ENCODE data around the gene RHOF. TPM values are rescaled to one million over a fixed set of nuclear protein-coding genes. Genes with fewer than 3 reads are reported as not detected.

Gene RHOF
- total and polyA plus RNA-seq, 7 donors = 7.6 to 132 (median 15.0) TPM

- Histone ChIP-seq H3K27me3 (no peaks in the 10 kb centered on the region), H3K4me3 (no peak overlapping the region), H3K27ac (peak overlapping the region in 3 of 4 donors; percentile 3 to 38 (median 14)), H3K9me3 (no peaks in the 10 kb centered on the region), H3K4me1 (peaks cover 0 to 25% (median 24%) of the 10 kb centered on the region in 4 donors), H3K36me3 (no peaks in the 10 kb centered on the region)
- WGBS, 2 donors = 50 to 82% methylated on average over 28 of the region's 28 CpGs
- peak; percentile 77 for DNase-seq
- TF ChIP-seq POLR2A (IDR thresholded peaks at IDR 0.05) = no peak
- no peak for TF ChIP-seq CTCF (IDR thresholded peaks at IDR 0.05)
- no peak for TF ChIP-seq POLR2AphosphoS5 (IDR thresholded peaks at IDR 0.05)
- TF ChIP-seq EP300 (IDR thresholded peaks at IDR 0.05) = no peak
- intact Hi-C loops (cut with DNase I) = no loop called here
Observed at GRCh38 chr12:121789800-121790728, 3.4 kb downstream of the RHOF start.

DNA sequence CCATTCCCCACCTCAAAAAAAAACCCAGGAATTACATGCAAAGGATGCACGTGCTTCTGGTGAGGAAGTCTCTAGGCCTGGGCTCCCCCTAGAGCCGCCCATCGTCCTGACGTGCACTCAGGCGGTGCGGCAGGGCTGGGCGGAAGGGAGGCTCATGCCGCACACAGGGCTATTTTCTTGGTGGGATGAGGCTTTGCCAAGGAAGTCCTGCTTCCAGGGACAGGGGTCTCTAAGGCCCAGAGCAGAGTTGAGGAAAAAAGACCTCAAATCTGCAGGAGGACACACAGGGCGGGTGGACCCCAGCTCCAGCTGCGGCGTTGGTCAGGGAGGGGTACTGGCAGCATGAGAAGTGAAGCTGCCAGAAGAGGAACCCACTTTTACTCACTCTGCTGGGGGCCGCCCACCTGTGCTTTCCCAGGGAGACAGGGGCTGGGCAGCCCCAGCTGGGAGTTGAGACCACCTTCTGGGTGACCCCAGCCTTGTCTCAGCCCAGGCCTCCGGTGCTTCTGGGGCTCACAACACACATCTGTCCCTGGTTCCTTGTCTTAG lies 4.2 kb downstream of the RHOF start:
- no peaks in the 10 kb centered on the region for H3K27me3 ChIP-seq
- 44 to 76% methylated on average over 13 of the region's 13 CpGs for WGBS, 2 donors
- intact Hi-C loops (cut with DNase I) = no loop called here
- no peak for DNase-seq
- no peaks in the 10 kb centered on the region for H3K9me3 ChIP-seq
- H3K27ac ChIP-seq = peak overlapping the region in 3 of 4 donors; percentile 3 to 38 (median 14)
- TF ChIP-seq POLR2AphosphoS5 (IDR thresholded peaks at IDR 0.05) = no peak
- peaks cover 0 to 18% (median 16%) of the 10 kb centered on the region in 4 donors for H3K4me1 ChIP-seq
- H3K36me3 ChIP-seq = no peaks in the 10 kb centered on the region
- H3K4me3 ChIP-seq = no peak overlapping the region

GRCh38 chr12:121788176-121788818 lies 5.2 kb downstream of the RHOF start:
- Histone ChIP-seq H3K9me3 (no peaks in the 10 kb centered on the region), H3K4me1 (peaks cover 0 to 8% (median 7%) of the 10 kb centered on the region in 4 donors), H3K27ac (peak overlapping the region in 1 of 4 donors; percentile 6), H3K4me3 (no peak overlapping the region), H3K36me3 (no peaks in the 10 kb centered on the region), H3K27me3 (no peaks in the 10 kb centered on the region)
- WGBS, 2 donors = 73 to 83% methylated on average over 7 of the region's 7 CpGs
- DNase-seq = no peak
- intact Hi-C loops (cut with DNase I) = no loop called here
- TF ChIP-seq CTCF (IDR thresholded peaks at IDR 0.05) = no peak
- TF ChIP-seq POLR2A (IDR thresholded peaks at IDR 0.05) = no peak
- no peak for TF ChIP-seq POLR2AphosphoS5 (IDR thresholded peaks at IDR 0.05)
- no peak for TF ChIP-seq EP300 (IDR thresholded peaks at IDR 0.05)

DNA sequence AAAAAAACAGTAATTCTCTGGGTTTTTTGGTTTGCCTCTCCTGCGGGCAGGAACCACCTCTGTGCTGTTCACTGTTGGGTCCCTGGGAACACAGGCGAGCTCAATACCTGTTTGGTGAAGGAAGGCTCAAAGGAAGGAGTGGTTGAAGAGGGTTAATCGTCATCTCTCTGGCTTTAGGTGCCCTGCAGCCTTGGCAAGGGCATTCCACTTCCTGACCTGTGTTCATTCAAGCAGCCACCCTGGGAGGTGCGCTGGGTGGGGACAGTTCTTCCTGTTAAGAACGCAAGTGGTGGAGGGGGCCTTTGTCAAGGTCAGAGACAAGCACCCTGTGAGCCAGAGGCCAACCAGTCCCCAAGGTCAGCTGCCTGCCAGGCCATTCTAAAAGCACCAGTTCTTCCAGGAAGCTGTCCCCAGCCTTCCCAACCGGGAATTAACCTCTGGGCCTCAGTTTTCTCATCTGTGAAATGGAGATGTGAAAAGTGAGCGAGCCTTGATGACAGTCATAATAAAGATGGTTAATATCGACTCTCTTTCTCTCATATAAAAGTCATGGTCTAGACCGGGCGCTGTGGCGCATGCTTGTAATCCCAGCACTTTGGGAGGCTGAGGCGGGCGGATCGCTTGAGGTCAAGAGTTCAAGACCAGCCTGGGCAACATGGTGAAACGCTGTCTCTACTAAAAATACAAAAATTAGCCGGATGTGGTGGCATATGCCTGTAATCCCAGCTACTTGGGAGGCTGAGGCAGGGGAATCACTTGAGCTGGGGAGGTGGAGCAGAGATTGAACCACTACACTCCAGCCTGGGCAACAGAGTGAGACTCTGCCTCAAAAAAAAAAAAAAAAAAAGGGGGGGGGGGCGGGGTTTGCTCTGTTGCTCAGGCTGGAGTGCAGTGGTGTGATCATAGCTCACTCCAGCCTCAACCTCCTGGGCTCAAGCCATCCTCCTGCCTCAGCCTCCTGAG lies 6.1 kb downstream of the RHOF start:
- peak overlapping the region in 1 of 4 donors; percentile 36 for H3K27ac ChIP-seq
- H3K36me3 ChIP-seq = no peaks in the 10 kb centered on the region
- no peak overlapping the region for H3K4me3 ChIP-seq
- H3K27me3 ChIP-seq = no peaks in the 10 kb centered on the region
- intact Hi-C loops (cut with DNase I) = no loop called here
- TF ChIP-seq POLR2A (IDR thresholded peaks at IDR 0.05) (no peak), CTCF (IDR thresholded peaks at IDR 0.05) (no peak), EP300 (IDR thresholded peaks at IDR 0.05) (no peak), POLR2AphosphoS5 (IDR thresholded peaks at IDR 0.05) (no peak)
- no peak for DNase-seq
- H3K9me3 ChIP-seq = no peaks in the 10 kb centered on the region
- 68 to 75% methylated on average over 16 to 17 of the region's 17 CpGs for WGBS, 2 donors
- peaks cover 0 to 3% (median 2%) of the 10 kb centered on the region in 4 donors for H3K4me1 ChIP-seq

Data from sigmoid colon (tissue), 7 donors.